MCF 10A (cell line): Measurements from ENCODE around the gene ZNF615. TPM values are rescaled to one million over a fixed set of nuclear protein-coding genes. Genes with fewer than 3 reads are reported as not detected.

Experiments
- BruUV-seq: library from RNA; stranded (reverse); fragments of 400-500 nt; replicated peaks from 2 replicates; lab custom pipeline; 2021; lab: Mats Ljungman, UMichigan
- CTCF ChIA-PET: fragments of 300-600 bp; sonication (Branson Sonifier 250); formaldehyde crosslinking; extraction: SDS; loops from one replicate; lab custom pipeline; 2021; ENCODE audit warnings: antibody characterized with exemption, inconsistent platforms; lab: Yijun Ruan, JAX
- POLR2A ChIA-PET: fragments of 300-600, 350-650 bp; sonication (Branson Sonifier 250); formaldehyde crosslinking; extraction: SDS; loops from one replicate; lab custom pipeline; 2020; ENCODE audit warnings: antibody characterized with exemption, inconsistent platforms; lab: Yijun Ruan, JAX
- DNase-seq: peaks from one replicate; pipeline ENCODE4 v3.0.0-alpha.2; 2018; ENCODE audit not compliant: unreplicated experiment
- H3K27ac Mint-ChIP-seq: one replicate; pipeline ENCODE4 v1.8.0; 2022; ENCODE audit warnings: mild to moderate bottlenecking, low read depth, mixed read lengths; ENCODE audit not compliant: unreplicated experiment
- H3K27me3 Mint-ChIP-seq: one replicate; pipeline ENCODE4 v1.8.0; 2022; ENCODE audit warnings: mixed read lengths; ENCODE audit not compliant: insufficient read depth, unreplicated experiment
- H3K36me3 Mint-ChIP-seq: one replicate; pipeline ENCODE4 v1.8.0; 2022; ENCODE audit warnings: mild to moderate bottlenecking, moderate library complexity, mixed read lengths; ENCODE audit not compliant: insufficient read depth, unreplicated experiment
- H3K4me1 Mint-ChIP-seq: one replicate; pipeline ENCODE4 v1.8.0; 2022; ENCODE audit warnings: mixed read lengths; ENCODE audit not compliant: insufficient read depth, unreplicated experiment
- H3K4me3 Mint-ChIP-seq: one replicate; pipeline ENCODE4 v1.8.0; 2022; ENCODE audit warnings: mild to moderate bottlenecking, moderate library complexity, mixed read lengths; ENCODE audit not compliant: unreplicated experiment
- H3K9me3 Mint-ChIP-seq: one replicate; pipeline ENCODE4 v1.8.0; 2022; ENCODE audit warnings: mixed read lengths; ENCODE audit not compliant: unreplicated experiment
- intact Hi-C: fragments of 100-400 bp; cut with micrococcal nuclease; formaldehyde crosslinking; loops from 2 replicates; pipeline ENCODE4 v1.14.1; 2022
- total RNA-seq: library from RNA; stranded (reverse); gene quantifications from 2 replicates; pipeline ENCODE4 v1.2.3, GENCODE V29; 2022
- TF ChIP-seq, protein P1 (sequence below): fragments of 200-600 bp; IDR thresholded peaks from one replicate; pipeline ENCODE4 v1.8.0; 2022; ENCODE audit warnings: antibody characterized with exemption, mild to moderate bottlenecking; ENCODE audit not compliant: unreplicated experiment

Gene ZNF615
- total RNA-seq, 1 experiment from 2014 or later = 7.3 TPM

DNA sequence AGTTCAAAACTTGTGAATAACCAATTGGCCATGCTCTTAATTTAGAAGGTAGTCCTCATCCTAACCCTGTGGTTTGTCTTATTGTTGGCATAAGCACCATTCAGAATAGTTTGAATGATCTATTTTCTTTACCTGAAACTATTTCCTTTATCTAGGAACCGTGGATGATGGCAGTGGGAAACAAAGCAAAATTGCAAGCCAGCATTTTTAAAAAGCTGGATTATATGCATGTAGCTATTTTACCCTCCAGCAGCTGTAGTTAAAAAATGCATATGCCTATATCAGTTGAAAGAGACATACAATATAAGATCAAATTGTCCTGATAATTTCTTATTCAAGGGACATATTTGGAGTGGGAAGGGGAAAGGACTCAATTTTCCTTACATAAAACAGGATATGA, 61.4 kb downstream of the ZNF615 start:
- Mint-ChIP-seq H3K9me3 (peaks cover 55% of the 10 kb centered on the region), H3K4me3 (no peak overlapping the region), H3K27me3 (no peaks in the 10 kb centered on the region), H3K27ac (no peak overlapping the region), H3K36me3 (peaks cover 37% of the 10 kb centered on the region), H3K4me1 (no peaks in the 10 kb centered on the region)
- BruUV-seq = no TSS peak
- intact Hi-C loops = no loop called here
- TF ChIP-seq, protein P1, sequence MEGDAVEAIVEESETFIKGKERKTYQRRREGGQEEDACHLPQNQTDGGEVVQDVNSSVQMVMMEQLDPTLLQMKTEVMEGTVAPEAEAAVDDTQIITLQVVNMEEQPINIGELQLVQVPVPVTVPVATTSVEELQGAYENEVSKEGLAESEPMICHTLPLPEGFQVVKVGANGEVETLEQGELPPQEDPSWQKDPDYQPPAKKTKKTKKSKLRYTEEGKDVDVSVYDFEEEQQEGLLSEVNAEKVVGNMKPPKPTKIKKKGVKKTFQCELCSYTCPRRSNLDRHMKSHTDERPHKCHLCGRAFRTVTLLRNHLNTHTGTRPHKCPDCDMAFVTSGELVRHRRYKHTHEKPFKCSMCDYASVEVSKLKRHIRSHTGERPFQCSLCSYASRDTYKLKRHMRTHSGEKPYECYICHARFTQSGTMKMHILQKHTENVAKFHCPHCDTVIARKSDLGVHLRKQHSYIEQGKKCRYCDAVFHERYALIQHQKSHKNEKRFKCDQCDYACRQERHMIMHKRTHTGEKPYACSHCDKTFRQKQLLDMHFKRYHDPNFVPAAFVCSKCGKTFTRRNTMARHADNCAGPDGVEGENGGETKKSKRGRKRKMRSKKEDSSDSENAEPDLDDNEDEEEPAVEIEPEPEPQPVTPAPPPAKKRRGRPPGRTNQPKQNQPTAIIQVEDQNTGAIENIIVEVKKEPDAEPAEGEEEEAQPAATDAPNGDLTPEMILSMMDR = no peak
- POLR2A ChIA-PET = interaction anchor here (1.3 kb wide), 1 partner anchor 10 kb away, joined by 3 read pairs; no protein-coding TSS in a partner anchor
- DNase-seq = no peak
- CTCF ChIA-PET = no interaction called here

DNA sequence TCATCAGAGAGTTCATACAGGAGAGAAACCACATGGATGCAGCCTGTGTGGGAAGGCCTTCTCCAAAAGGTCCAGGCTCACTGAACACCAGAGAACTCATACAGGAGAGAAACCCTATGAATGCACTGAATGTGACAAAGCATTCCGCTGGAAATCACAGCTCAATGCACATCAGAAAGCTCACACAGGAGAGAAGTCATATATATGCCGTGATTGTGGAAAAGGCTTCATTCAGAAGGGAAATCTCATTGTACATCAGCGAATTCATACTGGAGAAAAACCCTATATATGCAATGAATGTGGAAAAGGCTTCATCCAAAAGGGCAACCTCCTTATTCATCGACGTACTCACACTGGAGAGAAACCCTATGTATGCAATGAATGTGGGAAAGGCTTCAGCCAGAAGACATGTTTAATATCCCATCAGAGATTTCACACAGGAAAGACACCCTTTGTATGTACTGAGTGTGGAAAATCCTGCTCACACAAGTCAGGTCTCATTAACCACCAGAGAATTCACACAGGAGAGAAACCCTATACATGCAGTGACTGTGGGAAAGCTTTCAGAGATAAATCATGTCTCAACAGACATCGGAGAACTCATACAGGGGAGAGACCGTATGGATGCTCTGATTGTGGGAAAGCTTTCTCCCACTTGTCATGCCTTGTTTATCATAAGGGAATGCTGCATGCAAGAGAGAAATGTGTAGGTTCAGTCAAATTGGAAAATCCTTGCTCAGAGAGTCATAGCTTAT, 63.0 kb downstream of the ZNF615 start:
- Mint-ChIP-seq H3K36me3 (peaks cover 54% of the 10 kb centered on the region), H3K27ac (no peak overlapping the region), H3K27me3 (no peaks in the 10 kb centered on the region), H3K4me3 (no peak overlapping the region), H3K9me3 (peaks cover 56% of the 10 kb centered on the region), H3K4me1 (no peaks in the 10 kb centered on the region)
- POLR2A ChIA-PET = no interaction called here
- DNase-seq = no peak
- BruUV-seq = no TSS peak
- intact Hi-C loops = no loop called here
- CTCF ChIA-PET = no interaction called here
- TF ChIP-seq, protein P1 = no peak

Other genes starting within 250 kb of the ZNF615 start
- gene FPR2, start 247.0 kb downstream of the ZNF615 start, total RNA-seq = not detected in 2 replicates
- gene FPR3, start 213.1 kb downstream of the ZNF615 start, total RNA-seq = not detected in 2 replicates
- gene ZNF577, start 120.3 kb downstream of the ZNF615 start, total RNA-seq = 6.3 and 8.4 TPM in 2 replicates
- gene ZNF649, start 103.2 kb downstream of the ZNF615 start, total RNA-seq = 9.5 and 14.5 TPM in 2 replicates
- gene ZNF613, start 80.7 kb downstream of the ZNF615 start, total RNA-seq = 4.9 and 7.7 TPM in 2 replicates
- gene ZNF350, start 21.4 kb downstream of the ZNF615 start, total RNA-seq = 7.0 and 8.9 TPM in 2 replicates
- 10.2 and 10.3 TPM in 2 replicates for gene ZNF614, start 20.2 kb upstream of the ZNF615 start, total RNA-seq
- gene ZNF432, start 40.6 kb upstream of the ZNF615 start, total RNA-seq = 17.2 and 25.4 TPM in 2 replicates
- gene ZNF841, start 87.6 kb upstream of the ZNF615 start, total RNA-seq = 40.9 and 49.8 TPM in 2 replicates
- gene ZNF616, start 131.7 kb upstream of the ZNF615 start, total RNA-seq = 9.5 and 13.5 TPM in 2 replicates
- 4.3 and 7.7 TPM in 2 replicates for gene ZNF836, start 163.4 kb upstream of the ZNF615 start, total RNA-seq
- gene PPP2R1A, start 181.8 kb upstream of the ZNF615 start, total RNA-seq = 194 and 211 TPM in 2 replicates